Lower leg skin (tissue), 3 donors: Measurements from ENCODE around the gene PKP4.

Source experiments
- POLR2A ChIP-seq, 2 donors: fragments of 450-650 bp; IDR thresholded peaks; one replicate each; pipeline ENCODE4 v1.6.1; 2016 to 2017; ENCODE audit warnings: antibody characterized with exemption in 2 of 2, mild to moderate bottlenecking in 1 of 2, moderate library complexity in 1 of 2
- TF ChIP-seq, protein P1 (sequence below), 3 donors: fragments of 450-650 bp; IDR thresholded peaks; one replicate each; pipeline ENCODE4 v1.5.1; 2016; ENCODE audit warnings: antibody characterized with exemption in 3 of 3, mild to moderate bottlenecking in 3 of 3, moderate library complexity in 2 of 3

DNA sequence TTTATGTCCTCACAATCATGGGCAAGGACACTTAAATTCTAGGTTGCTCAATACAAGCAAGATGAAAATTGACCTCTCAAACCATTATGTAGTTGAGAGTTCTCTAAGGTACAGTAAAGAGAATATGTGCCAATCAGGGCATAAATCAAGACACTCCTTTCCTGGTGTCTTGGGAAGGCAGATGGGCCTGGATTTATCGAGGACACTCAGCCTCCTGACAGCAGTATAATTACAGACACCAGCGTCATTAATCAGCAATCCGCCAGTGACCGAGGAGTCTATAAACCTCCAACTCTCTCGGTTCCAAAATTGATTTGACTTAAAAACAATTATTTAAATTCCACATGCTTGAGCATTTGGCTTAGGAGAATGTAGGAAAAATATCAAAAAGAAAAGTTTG, 262.7 kb downstream of the PKP4 start:
- TF ChIP-seq POLR2A (IDR thresholded peaks at IDR 0.05) = no peak
- TF ChIP-seq, protein P1, sequence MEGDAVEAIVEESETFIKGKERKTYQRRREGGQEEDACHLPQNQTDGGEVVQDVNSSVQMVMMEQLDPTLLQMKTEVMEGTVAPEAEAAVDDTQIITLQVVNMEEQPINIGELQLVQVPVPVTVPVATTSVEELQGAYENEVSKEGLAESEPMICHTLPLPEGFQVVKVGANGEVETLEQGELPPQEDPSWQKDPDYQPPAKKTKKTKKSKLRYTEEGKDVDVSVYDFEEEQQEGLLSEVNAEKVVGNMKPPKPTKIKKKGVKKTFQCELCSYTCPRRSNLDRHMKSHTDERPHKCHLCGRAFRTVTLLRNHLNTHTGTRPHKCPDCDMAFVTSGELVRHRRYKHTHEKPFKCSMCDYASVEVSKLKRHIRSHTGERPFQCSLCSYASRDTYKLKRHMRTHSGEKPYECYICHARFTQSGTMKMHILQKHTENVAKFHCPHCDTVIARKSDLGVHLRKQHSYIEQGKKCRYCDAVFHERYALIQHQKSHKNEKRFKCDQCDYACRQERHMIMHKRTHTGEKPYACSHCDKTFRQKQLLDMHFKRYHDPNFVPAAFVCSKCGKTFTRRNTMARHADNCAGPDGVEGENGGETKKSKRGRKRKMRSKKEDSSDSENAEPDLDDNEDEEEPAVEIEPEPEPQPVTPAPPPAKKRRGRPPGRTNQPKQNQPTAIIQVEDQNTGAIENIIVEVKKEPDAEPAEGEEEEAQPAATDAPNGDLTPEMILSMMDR (IDR thresholded peaks at IDR 0.05) = no peak
